ENCODE data around the gene OASL.

DNA sequence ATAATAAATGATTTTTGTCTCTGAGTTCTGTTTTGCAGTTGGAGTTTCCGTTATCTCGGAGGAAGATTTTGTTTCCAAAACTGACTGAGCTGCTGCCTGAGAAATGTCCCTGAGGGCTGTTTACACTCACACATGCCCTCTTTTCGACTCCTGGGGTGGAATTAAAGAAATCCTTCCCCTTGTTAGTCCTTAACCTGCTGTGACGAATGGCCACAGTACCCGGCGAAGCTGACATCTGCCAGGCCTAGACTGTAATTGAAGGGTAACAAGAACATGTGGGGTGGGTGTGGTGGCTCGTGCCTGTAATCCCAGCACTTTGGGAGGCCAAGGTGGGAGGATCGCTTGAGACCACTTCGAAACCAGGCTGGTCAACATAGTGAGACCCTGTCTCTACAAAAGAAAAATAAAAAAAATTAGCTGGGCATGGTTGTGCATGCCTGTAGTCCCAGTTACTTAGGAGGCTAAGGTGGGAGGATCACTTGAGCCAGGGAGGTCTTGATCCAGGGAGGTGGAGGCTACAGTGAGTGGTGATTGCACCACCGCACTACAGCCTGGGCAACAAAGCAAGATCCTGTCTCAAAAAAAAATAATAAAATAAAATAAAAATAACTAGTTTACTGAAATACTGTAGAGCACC, 8.4 kb downstream of the OASL start:
- TF ChIP-seq, protein P1, sequence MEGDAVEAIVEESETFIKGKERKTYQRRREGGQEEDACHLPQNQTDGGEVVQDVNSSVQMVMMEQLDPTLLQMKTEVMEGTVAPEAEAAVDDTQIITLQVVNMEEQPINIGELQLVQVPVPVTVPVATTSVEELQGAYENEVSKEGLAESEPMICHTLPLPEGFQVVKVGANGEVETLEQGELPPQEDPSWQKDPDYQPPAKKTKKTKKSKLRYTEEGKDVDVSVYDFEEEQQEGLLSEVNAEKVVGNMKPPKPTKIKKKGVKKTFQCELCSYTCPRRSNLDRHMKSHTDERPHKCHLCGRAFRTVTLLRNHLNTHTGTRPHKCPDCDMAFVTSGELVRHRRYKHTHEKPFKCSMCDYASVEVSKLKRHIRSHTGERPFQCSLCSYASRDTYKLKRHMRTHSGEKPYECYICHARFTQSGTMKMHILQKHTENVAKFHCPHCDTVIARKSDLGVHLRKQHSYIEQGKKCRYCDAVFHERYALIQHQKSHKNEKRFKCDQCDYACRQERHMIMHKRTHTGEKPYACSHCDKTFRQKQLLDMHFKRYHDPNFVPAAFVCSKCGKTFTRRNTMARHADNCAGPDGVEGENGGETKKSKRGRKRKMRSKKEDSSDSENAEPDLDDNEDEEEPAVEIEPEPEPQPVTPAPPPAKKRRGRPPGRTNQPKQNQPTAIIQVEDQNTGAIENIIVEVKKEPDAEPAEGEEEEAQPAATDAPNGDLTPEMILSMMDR (IDR thresholded peaks at IDR 0.05 in 2 of 3, conservative IDR thresholded peaks at IDR 0.05 in 1 of 3; ENCODE audit: control insufficient read depth in 2 of 3, extremely low read depth in 1 of 3, insufficient read depth in 1 of 3, low read depth in 3 of 3, low read length in 3 of 3): no peak
- TF ChIP-seq YY1 (IDR thresholded peaks at IDR 0.05; ENCODE audit: low read depth, low read length) (no peak), ZNF274 (IDR thresholded peaks at IDR 0.05; ENCODE audit: insufficient read depth, insufficient read length) (no peak), SIX5 (IDR thresholded peaks at IDR 0.05; ENCODE audit: low read depth, low read length, severe bottlenecking) (no peak), TARDBP (IDR thresholded peaks at IDR 0.05; ENCODE audit: borderline replicate concordance) (no peak)

Data from GM12878 (cell line).